GM04504 (cell line): Measurements from ENCODE around the gene COQ9.

Experiments
- DNase-seq: peaks from one replicate; pipeline ENCODE4 v3.0.0-alpha.2; 2012; ENCODE audit warnings: low read depth

COQ9 gene

GRCh38 chr16:57473176-57473840 lies 26.0 kb downstream of the COQ9 start:
- no peak for DNase-seq

GRCh38 chr16:57473906-57474305 lies 26.6 kb downstream of the COQ9 start:
- no peak for DNase-seq

DNA sequence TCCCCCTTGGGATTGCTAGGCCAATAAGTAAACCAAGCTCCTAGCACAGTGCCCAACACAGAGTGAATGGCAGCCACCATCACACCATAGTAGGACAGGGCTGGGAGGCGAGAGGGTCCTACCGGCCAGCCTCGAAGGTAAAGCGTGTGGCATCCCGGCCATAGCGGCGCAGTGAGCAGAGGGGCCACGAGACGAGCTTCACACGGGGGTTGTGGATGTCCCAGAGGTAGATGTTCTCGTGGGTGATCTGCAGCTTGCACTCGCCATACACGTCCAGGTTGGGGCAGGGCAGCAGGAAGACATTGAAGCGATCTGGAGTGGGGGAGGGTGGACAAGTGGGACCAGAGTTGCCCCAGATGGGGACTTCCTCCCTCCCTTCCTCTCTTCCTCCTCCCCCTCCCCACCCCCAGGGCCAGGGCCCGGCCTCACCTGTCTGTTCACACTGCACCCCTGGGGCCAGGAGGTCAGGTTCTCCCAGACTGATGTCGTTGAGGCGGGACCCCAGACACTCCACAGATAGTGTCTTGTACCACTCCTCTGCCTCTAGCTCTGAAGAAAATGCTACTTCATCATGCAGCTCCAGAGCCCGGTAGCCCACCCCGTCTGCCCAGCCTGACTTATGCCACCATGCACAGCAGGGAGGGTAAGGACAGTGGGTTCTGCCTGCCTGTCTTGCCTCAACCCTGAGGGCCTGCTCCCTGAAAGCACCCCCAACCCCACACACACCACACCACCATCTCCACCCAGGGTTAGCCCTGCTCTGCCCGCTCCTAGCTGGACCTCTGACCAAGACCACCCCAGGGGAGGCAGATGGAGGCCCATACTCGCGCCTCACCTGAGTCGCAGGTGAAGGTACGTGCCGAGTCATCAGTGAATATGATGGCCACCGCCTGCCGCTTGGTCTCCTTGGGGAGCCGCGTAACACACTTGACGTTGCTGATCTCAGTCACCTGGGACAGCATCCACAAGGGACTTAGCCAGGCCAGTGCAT lies 27.7 kb downstream of the COQ9 start:
- DNase-seq: no peak

DNA sequence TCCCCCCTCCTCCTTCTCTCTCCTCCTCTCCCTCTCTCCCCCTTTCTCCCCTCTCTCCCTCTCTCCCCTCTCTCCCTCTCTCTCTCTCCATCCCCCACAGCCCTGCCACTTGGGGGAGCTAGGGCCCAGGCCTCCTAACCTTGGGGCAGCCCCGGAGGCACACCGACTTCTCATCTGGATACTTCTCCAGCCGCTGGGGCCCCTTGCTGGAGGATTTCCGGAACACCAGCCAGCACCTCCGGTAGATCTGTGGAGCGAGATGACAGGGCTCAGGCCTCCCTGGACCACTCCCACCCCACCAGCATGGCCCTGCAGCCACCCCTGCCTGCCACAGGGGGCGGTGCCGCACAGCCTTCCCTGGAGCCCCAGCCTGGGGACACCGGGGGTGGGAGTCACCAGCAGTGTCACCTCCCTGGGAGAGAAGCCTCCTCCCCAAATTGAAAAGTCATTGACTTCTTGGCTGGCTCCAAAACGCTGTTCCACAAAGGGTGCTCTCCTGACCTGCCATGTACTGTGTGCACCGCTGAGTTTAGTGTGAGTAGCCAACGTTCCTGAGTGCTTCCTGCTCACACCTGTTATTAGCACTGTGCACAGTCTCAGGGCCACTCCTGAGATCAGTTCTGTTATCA lies 28.5 kb downstream of the COQ9 start:
- no peak for DNase-seq

DNA sequence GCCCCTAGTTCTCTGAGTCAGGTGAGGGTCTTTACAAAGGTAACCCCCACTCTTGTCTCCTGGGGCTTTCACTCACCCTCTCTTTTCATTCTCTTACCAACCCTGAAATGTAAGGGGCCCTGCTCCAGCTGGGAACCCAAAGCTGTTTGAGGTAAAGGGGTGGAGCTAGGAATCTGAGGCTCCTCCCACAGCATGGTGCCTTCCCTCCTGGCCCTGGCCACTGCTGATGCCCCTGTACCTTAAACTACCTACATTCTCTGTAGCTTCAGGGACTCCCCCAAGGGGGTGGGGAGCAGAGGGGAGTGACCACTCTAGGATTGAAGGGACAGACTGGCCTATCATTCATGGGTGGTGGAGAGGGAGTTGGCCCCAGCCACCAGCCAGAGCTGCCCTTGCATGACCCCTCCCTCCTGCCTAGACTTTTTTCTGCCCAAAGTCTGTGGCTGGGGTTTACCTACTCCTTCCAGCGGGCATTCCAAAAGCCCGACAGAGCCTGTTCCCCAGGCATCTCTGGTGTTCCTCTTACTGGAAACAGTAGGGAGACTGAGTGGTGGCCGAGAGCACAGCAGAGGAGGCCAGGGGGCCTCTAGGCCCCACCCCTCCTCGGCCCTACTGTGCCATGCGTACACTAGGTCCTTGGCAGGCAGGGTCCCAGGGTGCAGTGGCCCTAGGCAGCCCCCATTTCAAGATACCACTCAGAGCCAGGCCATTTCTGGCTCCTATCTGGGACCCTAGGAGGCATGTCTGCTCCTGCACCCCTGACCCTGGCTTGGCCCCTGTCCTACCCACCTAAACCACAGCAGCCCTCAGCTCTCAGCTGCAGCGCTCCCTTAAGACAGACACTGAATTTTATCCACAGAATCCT lies 29.5 kb downstream of the COQ9 start:
- DNase-seq: no peak

GRCh38 chr16:57477531-57478202 lies 30.4 kb downstream of the COQ9 start:
- DNase-seq: no peak

GRCh38 chr16:57478396-57479204 lies 31.3 kb downstream of the COQ9 start:
- no peak for DNase-seq

DNA sequence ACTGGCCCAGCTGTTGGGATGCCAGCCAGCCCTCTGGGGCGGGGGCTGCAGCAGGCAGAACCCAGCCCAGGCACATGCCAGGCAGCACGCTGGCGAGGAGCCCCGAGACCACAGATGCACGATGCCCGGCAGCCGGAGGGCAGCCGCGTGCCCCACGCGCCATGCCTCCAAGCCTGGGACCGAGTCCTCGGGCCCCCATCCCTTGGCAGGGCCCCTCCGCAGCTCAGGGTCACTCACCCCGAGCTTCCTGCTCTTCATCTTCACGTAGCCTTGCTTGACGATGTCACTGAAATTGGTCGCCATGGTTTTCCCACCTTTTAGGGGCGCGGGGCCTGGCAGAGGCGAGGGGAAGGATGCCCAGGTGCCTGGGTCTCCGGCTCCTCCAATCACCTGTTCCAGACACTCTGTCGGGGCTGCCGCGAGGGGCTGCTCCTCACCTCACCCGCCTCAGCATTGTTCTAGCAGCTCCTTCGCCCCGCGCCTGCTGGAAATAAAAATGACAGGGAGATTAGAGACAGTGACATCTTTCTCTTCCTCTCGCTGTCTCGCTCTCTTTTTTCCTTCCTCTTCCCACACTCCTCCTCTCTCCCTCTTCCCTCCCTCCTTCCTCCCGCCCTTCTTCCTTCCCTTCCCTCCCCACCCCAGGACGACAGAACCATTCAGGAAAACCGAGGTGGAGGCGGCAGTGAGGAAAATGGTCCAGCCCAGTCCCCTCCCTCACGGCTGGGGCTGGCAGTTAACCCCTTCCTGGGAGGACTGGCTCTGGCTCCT lies 32.1 kb downstream of the COQ9 start:
- DNase-seq: no peak

DNA sequence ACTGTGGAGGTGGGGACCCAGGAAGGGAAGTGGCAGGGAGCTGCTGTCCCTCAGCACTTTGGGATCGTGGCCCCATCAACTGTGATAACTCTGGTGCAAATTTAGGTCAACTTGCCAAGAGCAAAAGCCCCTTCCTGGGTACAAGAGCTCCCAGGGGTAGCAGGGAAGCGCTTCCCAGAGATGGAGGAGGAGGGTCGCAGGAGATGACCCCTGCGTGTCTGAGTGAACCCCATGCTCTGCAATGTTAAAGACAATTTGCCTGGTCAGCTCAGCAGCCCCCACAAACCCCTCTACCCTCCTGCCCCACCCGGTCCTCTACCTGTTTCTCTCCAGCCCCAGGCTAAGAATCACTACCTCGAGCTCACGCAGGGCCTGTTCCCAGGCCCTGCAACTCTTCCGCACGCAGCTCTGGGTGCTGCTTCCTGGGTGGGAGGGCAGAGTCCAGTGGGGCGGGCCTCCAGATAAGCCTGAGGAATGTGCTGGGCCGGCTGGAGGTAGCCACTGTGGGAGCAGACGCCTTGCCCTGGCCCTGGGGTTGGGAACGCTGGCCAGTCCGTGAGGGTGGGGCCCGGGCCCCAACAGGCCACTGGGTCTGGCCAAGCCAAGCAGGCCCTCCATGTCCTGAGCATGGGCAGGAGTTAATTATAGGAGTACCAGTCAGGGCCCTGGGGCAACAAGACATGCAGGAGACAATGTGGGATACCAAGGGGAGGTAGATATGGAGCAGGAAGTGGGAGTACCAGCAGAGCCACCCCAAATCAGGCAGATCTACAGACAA lies 32.9 kb downstream of the COQ9 start:
- DNase-seq: no peak

DNA sequence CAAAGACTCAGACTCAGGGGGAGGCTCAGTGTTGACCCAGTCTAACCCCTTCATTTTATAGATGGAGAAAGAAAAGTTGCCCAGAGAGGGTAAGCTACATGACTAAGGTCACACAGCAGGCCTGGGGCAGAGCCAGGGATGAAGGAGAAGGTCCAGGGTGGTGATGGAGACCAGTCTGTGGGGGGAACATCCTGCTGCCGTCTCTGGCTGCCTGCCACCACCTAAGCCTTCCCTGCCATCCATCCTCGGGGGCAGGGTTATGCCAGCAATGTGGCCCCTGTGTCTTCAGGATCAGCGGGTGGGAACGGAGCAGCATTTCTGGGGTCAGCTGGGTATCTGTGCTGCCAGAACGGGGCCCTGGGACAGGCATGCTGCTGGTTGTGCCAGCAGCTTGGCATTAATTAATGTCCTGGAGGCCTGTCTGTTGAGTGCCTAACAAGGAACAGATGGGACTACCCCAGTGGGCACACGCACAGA lies 33.5 kb downstream of the COQ9 start:
- no peak for DNase-seq

- no peak for DNase-seq
Measured at GRCh38 chr16:57481421-57481820, 34.1 kb downstream of the COQ9 start.

DNA sequence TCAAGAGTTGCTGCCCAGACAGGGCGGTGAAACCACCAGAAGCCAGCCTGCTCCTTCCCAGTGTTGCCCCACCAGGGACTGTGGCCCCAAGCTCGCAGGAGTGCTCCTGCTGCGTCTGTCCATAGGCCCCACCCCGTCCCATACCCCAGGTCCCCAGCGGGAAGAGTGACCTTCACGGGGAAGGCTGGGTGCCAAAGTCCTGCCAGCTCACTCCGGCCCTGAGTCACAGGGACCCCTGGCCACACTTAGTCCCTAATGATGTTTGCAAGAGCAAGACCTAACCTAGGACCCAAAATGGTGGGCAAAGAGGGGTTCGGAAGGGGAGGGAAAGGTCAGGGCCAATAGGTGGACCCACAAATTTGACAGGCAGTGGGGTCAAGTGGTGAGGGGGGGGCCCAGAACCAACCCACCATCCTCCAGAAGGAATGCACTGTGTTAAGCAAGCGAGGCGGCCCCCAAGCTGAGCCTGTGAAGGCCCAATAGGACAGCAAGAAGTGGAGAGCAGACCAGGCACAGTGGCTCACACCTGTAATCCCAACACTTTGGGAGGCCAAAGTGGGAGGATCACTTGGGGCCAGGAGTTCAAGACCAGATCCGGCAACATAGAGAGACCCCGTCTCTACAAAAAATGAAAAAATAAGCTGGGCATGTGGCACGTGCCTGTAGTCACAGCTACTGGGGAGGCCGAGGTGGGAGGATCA lies 35.7 kb downstream of the COQ9 start:
- no peak for DNase-seq

DNA sequence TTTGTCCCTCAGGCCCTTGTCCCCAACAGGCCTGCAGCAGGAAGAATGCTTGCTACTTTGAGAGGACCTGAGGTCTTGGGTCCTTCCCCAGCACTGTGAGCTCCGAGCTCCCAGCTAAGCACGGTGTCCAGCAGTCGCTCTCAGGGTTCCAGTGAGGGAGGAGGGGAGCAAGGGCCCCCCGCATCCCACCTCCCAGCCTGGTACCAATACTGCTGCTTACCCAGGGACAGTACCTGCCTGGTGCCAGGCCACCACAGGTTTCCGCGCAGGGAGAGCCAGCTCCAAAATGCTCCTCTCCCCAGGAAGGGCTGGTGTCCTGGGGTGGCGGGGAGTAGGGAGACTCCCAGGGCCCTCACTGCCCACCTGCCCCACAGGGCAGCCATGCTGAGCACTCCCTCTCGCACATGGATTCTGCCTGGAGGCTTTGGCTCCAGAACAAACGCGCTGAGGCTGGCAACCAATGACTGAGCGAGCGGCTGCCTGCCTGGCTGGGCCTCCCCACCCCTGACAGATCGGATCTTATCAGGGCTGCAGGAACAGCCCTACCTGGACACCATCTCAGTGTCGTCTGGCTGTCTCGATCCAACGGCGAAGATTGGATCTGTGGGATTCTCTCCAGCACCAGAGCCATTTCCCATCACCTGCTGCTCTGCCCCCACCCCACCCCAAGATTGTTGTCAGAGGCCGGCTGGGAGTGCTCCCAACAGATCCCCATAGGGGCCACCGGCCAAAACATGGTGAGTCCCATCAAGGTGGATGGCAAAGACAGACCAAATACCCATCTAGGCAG lies 36.6 kb downstream of the COQ9 start:
- DNase-seq: no peak

- no peak for DNase-seq
Measured at GRCh38 chr16:57484515-57485005, 37.3 kb downstream of the COQ9 start.

DNA sequence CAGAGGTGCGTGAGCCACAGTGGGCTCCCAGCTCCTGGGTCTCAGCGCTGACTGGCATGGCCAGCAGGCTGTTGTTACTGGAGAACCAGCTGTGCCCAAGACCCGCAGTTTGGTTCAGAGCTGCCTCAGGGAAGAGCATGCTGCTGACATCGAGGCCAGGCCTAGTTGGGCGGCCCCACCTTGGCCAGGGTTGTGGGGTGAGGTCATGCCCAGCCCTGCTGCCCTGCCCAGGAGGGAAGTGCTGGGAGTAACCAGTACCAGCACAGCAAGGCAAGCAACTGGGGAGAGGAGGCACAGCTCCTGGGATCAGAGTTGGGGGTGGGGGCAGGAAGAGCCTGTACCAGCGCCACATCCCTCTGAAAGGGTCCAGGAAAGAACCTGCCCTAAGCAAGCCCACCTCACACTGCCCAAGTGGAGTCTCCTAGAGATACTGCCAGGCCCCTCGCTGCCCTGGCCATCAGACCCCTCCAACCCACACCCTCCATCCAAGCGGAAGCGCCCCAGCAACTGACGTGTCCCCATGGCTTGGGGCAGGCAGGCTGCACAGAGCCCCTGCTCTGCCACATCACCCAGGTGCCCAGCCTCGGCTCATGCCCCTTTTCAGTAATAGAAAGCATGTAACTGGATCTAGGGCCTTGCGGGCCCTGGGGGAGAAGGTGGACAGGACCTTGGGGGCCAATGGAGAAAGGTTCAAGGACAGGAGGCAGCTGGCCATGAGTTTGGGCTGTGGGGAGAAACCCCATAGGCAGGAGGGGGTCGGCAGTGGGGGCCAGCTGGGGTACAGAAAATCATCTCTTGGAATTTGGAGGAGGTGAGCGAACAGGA lies 38.0 kb downstream of the COQ9 start:
- no peak for DNase-seq
